Measurements from ENCODE around the gene ANKRD60.

The ANKRD60 gene

DNA sequence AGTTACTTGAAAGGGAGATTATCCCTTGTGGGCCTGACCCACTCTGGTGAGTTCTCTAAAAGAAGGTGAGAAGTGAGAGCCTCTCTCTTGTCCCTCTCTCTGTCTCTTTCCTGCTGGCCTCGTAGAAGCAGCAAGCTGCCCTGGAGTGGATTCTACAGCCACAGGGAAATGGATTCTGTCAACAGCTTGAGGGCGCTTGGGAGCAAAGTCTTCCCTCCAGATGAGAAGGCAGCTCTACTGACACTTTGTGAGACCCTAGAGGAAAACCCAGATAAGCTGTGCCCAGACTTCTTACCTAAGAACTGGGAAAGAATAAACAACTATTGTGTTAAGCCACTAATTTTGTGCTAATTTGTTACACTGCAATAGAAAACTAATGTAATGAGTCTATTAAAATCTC, 39.9 kb downstream of the ANKRD60 start:
- no peak for DNase-seq

DNA sequence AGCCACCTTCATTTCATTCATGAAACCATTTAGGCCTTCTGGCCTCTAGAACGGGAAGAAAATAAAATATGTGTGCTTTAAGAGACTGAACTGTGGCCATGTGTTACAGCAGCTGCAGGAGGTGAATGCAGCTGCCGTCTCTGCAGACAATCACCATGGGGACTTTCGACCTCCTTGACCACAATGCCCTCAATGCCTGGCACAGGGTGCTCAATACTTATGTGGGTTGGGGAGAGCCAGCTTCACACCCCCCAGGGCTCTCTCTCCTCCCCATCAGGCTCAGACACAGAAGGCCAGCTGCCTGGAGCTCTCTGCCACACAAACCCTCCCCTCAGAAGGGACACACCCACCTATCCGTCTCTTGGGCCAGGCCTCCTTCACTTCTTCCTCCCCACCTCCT, 43.5 kb downstream of the ANKRD60 start:
- no peak for DNase-seq

DNA sequence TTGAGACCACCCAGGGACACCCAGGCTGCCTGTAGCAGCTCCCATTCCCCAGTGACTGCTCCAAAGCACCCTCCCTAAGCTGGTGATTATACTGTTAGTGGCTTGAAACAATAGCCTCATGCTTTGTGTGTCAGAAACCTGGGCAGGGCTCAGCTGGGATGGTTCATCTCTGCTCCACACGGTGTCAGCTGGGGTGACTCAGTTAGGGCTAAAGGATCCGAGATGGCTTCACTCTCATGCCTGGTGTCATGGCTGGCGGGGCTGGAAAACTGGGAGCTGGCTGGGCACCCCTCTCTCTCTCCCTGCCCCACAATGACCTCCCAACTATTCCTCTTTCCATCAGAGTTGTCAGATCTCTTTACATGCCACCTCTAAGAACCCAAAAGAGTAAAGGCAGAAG, 44.4 kb downstream of the ANKRD60 start:
- no peak for DNase-seq

DNA sequence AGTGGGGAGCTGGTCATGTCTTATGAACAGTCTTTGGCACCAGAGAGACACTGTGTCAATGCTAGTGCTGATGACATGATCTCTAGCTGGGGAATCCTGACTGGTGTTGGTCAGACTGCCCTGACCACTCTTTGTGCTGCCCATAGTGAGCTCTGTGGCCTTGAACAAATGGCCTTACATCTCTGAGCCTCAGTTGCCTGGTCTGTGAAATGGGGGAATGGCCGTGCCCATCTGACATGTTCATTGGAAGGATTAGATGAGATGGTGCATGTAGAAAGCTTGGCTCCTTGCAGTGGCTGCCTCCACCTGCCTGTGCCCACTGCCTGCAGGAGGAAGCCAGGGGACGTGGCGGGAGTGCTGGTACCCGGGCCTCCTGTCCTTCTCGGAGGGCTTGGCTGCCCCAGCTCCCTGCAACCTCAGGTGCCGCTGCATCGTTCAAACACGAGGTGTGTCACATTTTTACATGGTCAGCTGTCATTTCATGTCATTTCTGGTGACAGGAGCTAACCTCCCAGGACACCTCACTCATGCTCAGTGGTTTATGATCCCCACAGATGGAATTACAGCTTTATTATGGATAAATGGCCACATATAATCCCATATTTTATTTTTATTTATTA, 45.8 kb downstream of the ANKRD60 start:
- no peak for DNase-seq

DNA sequence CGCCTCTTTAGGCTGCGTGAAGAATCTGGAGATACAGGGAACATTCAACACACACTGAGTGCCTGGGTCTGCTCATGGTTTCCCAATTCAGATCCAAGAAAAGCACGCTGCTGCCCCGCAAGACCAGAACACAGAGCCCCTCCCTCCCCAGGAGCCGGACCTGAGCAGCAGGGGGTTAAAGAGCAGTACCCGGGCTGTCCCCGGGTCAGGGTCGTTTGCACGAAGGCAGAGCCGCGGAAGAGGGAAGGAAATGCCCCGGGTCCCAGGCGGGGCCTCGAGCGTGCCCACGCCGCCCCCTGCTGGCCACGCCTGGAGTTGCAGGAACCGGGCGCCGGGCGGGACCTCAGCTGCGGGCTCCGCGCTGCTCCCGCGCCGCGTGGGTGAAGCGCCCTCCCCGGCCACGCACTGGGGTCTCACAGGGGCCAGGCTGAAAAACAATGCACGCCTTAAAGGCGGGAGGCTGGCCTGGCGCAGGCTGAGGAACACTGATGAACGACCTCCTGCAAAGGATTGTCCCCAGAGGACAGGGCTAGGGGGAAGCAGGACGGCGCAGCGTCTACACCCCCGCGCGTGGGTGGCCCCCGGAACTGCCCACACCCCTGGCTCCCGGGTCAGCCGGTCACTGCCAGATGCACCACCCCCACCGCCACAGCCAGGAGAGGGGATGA, 48.9 kb downstream of the ANKRD60 start:
- DNase-seq: peak; percentile 77

DNA sequence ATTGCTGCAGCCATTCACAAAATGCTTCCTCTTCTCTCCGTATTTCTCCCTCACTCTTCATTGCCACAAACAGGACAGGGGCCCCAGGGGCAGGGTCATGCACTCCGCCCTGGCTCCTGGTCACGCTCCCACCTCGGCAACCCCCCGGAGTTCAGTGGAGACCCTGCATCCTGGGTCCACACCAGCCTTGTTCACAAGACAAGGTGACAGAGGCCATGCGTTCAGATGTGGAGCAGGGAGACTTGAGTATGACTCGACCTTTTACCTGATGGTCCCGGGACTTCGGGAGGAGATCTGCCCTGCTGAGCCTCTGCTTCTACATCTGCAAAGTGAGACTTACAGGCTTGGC, 49.4 kb downstream of the ANKRD60 start:
- no peak for DNase-seq

DNA sequence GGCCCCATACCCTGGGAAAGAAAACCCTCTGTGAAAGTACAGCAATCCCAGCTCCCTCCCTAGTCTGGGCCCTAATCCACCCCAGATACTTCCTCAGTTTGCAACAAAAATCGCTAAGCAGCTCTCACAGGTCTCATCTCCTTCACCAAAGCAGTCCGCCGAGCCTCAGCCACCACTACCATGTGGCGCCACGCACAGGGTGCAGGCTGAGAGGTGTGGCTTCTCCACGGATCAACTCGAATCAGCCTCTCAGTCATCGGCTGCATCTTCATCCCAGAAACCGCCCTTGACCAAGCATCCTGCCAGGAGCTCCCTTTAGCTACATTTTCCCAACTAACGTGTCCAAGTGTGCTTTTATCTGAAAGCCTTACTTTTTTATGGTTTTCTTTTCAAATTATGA, 50.7 kb downstream of the ANKRD60 start:
- DNase-seq: no peak

DNA sequence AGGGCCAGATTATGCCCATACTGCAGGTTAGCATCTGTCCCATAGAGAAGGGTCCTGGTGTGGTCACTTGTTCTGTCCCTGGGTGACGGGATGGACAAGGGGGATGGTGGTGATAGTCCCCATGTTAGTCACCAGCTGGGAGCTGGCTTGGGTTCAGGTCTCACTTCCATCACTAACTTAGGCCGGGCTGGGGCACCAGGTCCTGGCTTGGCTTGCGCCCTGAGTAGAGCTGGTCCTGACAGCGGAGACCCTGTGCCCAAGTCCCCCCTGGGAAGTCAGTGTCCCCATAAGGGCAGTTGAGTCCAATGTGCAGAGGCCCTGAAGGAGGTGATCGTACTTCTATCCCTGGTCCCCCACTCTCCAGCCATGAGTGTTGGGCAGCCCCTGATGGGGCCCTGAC, 52.6 kb downstream of the ANKRD60 start:
- DNase-seq: no peak

DNA sequence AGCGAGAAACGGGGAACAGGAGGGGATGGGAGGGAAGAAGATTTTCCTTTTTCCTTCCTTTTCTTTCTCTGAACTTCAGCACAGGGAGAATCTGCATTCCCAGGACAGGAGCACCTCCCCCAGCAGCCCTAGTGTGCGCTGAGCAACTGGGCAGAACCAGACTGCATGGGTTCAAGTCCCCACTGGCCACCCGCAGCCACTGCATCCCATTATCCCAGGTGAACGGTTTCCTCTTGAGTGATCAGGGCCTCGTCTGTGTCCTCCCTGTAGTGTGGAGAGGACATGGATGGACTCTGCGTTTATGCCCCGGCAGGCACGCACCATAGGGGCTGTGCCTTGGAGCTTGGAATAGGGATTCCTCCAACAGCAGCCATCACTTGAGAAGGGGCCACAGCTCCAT, 53.0 kb downstream of the ANKRD60 start:
- DNase-seq: no peak

DNA sequence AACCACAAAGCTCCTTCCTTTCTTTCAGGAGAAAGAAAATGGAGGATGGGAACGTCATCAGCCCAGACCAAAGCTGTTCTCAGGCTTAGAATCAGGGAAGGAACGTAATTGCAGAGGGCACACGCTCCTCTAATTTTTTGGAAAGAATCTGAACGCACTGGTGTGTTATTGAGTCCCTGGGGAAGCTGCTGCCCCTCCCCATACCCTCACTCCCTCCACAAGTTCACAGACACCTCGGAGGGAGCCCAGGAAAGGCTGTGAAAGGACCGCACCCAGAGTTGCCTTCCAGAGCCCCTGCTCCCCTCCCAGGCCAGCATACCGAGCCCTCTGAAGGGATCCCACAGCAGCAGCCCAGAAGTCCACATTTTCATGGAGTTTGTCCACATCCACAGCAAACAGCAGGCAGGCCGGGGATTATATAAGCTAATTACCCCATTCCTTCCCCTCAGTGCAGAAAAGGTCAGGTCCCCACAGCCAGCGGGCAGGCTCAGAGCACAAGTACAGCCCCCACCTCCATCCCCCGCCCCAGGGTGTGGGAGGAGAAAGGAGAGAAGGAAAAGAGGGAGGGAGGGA, 53.7 kb downstream of the ANKRD60 start:
- no peak for DNase-seq

DNA sequence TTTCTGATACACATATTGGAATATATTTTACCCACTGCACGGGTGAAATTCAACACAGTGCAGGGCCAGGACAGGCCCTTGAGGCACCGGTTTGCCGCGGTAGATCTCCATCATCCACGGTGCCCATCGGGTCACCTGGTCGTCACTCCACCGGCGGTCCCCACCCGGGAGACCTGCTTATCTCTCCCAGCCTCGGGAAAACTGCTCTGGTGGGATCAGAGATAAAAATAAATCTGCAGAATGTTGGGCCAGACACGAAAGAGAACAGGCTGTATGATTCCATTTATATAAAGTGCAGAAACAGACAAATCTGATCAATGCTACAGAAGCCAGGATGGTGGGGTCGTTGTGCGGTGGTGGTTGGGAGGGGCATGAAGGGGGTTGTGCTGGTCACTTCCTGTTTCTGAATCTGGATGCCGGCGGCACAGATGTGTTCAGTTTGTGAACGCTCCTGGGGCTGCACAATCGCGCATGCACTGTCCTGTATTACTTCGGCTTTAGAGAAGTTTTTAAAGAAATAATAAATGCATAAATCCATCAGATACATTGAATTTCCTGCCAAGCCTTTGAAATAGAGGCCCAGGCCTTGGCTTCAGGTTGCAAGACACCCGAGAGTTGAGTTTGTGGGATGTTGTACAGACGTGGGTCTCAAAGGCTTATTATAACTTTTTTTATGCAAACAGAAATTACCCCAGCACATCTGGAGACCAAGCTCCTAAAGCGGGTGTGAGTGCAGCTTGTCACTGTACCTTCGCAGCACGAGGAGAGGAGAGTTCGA, 54.3 kb downstream of the ANKRD60 start:
- DNase-seq: no peak

DNA sequence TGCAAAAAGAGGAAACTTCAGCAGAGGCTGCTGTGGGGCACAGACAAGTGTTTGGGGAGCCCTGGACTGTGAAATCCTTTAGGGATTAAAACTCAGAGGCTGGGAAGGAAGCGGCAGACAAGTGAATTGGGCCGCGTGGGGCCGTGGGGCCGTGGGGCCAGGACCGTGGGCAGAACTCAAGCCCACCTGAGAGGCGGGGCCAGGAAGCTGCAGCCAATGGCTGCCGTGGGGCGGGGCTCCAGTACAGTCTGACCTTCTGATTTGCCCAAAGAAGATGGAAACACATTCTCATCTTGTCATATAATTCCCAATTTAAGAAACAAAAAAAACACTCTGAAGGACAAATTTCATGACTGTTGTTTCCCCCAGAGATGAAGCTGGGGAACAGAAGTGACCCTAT, 55.4 kb downstream of the ANKRD60 start:
- no peak for DNase-seq

DNA sequence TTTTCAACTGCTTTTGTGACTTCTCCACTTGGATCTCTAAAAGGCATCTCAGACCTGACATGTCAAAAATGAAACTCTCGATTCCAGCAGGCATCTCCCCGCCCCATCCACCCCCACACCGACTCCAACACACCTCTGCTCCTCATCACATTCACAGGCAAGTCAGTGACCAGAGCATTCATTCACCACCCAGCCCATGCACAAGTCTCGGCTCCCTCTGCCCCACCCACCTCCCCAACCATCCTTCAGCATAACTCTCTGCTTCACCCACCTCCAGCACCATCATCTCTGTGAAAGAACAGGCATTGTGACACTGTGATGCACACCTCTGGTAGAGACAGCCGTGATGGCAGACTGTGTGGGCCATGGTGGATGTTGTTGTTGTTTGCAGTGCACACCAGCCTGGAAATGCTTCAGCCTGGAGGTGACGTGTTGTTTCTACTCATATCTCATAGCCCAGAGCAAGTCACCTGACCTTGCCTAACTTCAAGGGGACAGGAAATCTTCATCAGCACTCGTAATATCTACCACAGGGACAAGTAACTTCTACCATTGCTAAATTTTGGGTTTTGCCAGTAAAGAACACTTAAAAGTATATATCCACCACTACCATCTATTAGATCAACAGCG, 56.5 kb downstream of the ANKRD60 start:
- DNase-seq: no peak

DNA sequence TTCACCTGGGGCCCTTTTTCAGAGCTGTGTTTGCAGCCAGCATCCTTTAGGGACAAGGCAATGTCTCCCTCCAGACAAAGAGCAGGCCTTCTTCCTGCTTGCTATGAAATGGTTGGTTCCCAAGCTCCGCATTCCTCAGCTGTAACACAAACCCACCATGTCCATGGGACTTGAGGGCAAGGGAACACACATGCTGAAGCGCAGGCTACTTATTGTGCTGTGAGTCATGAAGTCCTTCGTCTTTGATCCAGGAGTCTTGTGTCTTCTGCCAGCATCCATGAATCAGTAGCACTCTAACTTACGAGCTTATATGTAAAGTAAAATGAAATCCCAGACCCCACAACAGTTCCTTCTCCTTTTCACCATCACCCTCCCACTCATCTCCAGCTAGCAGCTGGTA, 59.0 kb downstream of the ANKRD60 start:
- DNase-seq: no peak

DNA sequence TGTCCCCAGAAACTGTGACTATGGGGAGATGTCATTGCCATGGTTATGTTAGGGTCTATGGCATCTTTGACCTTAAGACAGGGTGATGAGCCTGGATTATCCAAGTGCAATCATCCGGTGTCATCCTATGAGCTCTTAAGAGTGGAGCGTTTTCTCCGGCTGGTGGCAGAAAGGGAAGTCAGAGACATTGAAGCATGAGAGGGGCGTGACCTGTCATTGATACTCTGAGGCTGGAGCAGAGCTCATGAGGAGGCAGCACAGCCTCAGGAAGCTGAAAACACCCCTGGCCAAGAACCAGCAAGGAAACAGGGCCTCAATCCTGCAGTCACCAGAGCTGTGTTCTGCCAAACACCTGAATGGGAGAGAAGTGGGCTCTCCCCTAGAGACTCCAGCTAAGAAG, 59.6 kb downstream of the ANKRD60 start:
- DNase-seq: no peak

DNA sequence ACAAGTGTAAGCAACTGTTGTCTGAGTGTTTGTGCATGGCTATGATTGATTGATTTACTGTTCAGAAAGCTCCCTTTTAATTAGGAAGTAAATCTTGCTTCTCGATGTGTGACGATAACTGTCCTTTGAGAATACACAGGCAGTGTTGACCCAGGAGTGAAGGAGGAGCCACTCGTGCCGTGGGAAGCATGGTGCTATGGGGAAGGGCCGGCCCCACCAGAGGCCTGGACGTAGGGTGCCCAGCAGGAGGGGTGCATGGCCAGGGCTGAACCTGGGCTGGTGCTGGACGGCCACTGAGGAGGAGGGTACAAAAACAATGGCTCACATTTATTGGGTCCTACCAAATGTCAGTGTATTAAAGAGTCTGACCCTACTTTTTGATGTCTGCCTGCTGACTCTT, 60.7 kb downstream of the ANKRD60 start:
- no peak for DNase-seq

Measured in 8988T (cell line).